SU-DHL-6 (cell line): ENCODE results near the gene ZBTB44.

Source experiments
- H2AFZ ChIP-seq: fragments of 200-600 bp; sonication (generic); 2 replicates; pipeline ENCODE4 v1.6.1; 2014; ENCODE audit warnings: low read depth, mild to moderate bottlenecking, moderate library complexity, mixed read lengths, antibody characterized with exemption, low read length; ENCODE audit not compliant: severe bottlenecking
- H3F3A ChIP-seq: fragments of 200-600 bp; shearing (Covaris generic); 2 replicates; pipeline ENCODE4 v1.6.0; 2016; ENCODE audit warnings: antibody characterized with exemption, mild to moderate bottlenecking; ENCODE audit not compliant: insufficient read depth
- H3K27ac ChIP-seq: fragments of 200-600 bp; sonication (generic); 2 replicates; pipeline ENCODE4 v1.5.1; 2016; ENCODE audit warnings: low read depth, mild to moderate bottlenecking, low read length, moderate library complexity, mixed read lengths
- H3K27me3 ChIP-seq: fragments of 200-600 bp; sonication (generic), shearing (Covaris generic); 2 replicates; pipeline ENCODE4 v1.6.0; 2014; ENCODE audit warnings: mild to moderate bottlenecking, low read length
- H3K36me3 ChIP-seq: fragments of 200-600 bp; sonication (generic); 2 replicates; pipeline ENCODE4 v1.6.1; 2014; ENCODE audit warnings: mild to moderate bottlenecking, low read length, mixed read lengths
- H3K4me2 ChIP-seq: fragments of 300-600, 200-600 bp; shearing (Covaris generic), sonication (generic); 2 replicates; pipeline ENCODE4 v1.6.0; 2014; ENCODE audit warnings: low read length, low read depth, mild to moderate bottlenecking; ENCODE audit not compliant: poor library complexity, severe bottlenecking
- H3K4me3 ChIP-seq: fragments of 200-600 bp; sonication (generic); 2 replicates; pipeline ENCODE4 v1.5.1; 2014; ENCODE audit warnings: antibody characterized with exemption, low read length, mild to moderate bottlenecking, mixed read lengths; ENCODE audit not compliant: insufficient read depth, poor library complexity, severe bottlenecking
- H3K79me2 ChIP-seq: fragments of 200-600 bp; sonication (generic); 2 replicates; pipeline ENCODE4 v1.6.1; 2014; ENCODE audit warnings: mild to moderate bottlenecking, low read length, moderate library complexity; ENCODE audit not compliant: insufficient read depth
- H3K9ac ChIP-seq: fragments of 200-600 bp; sonication (generic); 2 replicates; pipeline ENCODE4 v1.7.0; 2014; ENCODE audit warnings: mild to moderate bottlenecking, low read length
- H3K9me2 ChIP-seq: fragments of 200-600 bp; sonication (generic); replicated peaks from 2 replicates; pipeline ENCODE4 v1.6.1; 2014; ENCODE audit warnings: low read length; ENCODE audit not compliant: insufficient read depth
- H3K9me3 ChIP-seq: fragments of 200-600 bp; sonication (generic); 2 replicates; pipeline ENCODE4 v1.6.1; 2014; ENCODE audit warnings: low read length, mixed read lengths; ENCODE audit not compliant: insufficient read depth
- H4K20me1 ChIP-seq: fragments of 200-600 bp; sonication (generic); 2 replicates; pipeline ENCODE4 v1.6.1; 2014; ENCODE audit warnings: low read depth, mild to moderate bottlenecking, antibody characterized with exemption, low read length, moderate library complexity, mixed read lengths
- CTCF ChIP-seq: fragments of 200-600 bp; sonication (generic); IDR thresholded peaks from one replicate; pipeline ENCODE4 v1.5.1; 2017; ENCODE audit warnings: antibody characterized with exemption, mild to moderate bottlenecking, low read length, moderate library complexity; ENCODE audit not compliant: insufficient read depth, poor library complexity, severe bottlenecking
- EZH2phosphoT487 ChIP-seq: fragments of 200-600 bp; sonication (generic), shearing (Covaris generic); conservative IDR thresholded peaks from 2 replicates; pipeline ENCODE4 v1.6.1; 2018; ENCODE audit warnings: mild to moderate bottlenecking, antibody characterized with exemption, low read length, moderate library complexity, mixed read lengths

Gene ZBTB44

DNA sequence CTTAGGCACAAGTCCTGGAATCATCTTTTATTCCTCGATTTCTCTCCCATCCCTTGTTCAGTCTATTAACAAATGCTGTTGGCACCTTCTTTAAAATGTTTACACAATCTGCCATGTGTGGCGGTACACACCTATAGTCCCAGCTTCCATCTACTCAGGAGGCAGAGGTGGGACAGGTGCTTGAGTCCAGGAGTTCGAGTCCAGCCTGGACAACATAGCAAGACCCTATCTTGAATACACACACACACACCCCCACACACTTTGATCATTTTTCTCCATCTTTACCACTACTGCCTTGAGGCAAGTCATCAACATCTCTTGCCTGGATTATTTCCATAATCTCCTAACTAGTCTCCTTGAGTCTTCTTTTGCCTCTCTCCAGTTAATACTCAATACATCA is 13.7 kb upstream of the ZBTB44 start:
- Histone ChIP-seq H3K9me2 (no peaks in the 10 kb centered on the region), H3F3A (no peaks in the 10 kb centered on the region), H3K4me2 (no peak overlapping the region), H3K27me3 (no peaks in the 10 kb centered on the region), H3K27ac (no peak overlapping the region), H3K9ac (no peak overlapping the region), H3K4me3 (no peak overlapping the region), H3K9me3 (no peaks in the 10 kb centered on the region), H4K20me1 (no peaks in the 10 kb centered on the region), H3K79me2 (no peaks in the 10 kb centered on the region), H3K36me3 (no peaks in the 10 kb centered on the region), H2AFZ (no peak overlapping the region)
- TF ChIP-seq EZH2phosphoT487 (no peak), CTCF (no peak)

DNA sequence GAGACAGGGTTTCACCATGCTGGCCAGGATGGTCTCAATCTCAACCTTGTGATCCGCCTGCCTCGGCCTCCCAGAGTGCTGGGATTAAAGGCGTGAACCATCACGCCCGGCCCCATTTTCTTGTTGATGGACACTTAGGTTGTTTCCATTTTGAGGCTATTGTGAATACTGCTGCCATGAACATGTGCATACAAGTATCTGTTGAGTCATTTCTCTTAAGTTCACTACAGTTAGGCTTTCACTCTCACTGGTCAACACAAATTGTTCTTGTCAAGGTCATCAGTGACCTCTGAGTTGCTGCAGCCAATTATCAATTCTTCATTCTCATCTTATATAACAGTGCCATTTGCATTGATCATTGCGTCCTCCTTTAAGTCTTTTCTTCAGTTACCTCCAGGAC is 13.0 kb upstream of the ZBTB44 start:
- Histone ChIP-seq H3K9me3 (no peaks in the 10 kb centered on the region), H3K79me2 (no peaks in the 10 kb centered on the region), H4K20me1 (no peaks in the 10 kb centered on the region), H2AFZ (no peak overlapping the region), H3K27ac (no peak overlapping the region), H3K9ac (no peak overlapping the region), H3K4me2 (no peak overlapping the region), H3K36me3 (no peaks in the 10 kb centered on the region), H3F3A (no peaks in the 10 kb centered on the region), H3K27me3 (no peaks in the 10 kb centered on the region), H3K9me2 (no peaks in the 10 kb centered on the region), H3K4me3 (no peak overlapping the region)
- TF ChIP-seq CTCF (no peak), EZH2phosphoT487 (no peak)

GRCh38 chr11:130325691-130326090 is 11.0 kb upstream of the ZBTB44 start:
- no peak overlapping the region for H3K4me3 ChIP-seq
- H3K4me2 ChIP-seq = no peak overlapping the region
- H3K27me3 ChIP-seq = no peaks in the 10 kb centered on the region
- no peaks in the 10 kb centered on the region for H3K79me2 ChIP-seq
- no peaks in the 10 kb centered on the region for H3K9me3 ChIP-seq
- H4K20me1 ChIP-seq = no peaks in the 10 kb centered on the region
- no peaks in the 10 kb centered on the region for H3K9me2 ChIP-seq
- H3K27ac ChIP-seq = no peak overlapping the region
- no peak overlapping the region for H2AFZ ChIP-seq
- H3F3A ChIP-seq = no peaks in the 10 kb centered on the region
- no peaks in the 10 kb centered on the region for H3K36me3 ChIP-seq
- TF ChIP-seq CTCF (no peak), EZH2phosphoT487 (no peak)
- H3K9ac ChIP-seq = no peak overlapping the region
